CD14-positive monocyte (primary cell): Measurements from ENCODE around the gene MRPS2. TPM values are rescaled to one million over a fixed set of nuclear protein-coding genes. Genes with fewer than 3 reads are reported as not detected.

Experiments
- DNase-seq, 3 donors: peaks; one replicate each; pipeline ENCODE4 v3.0.0-alpha.2; 2011 to 2022
- H2AFZ ChIP-seq: 2 replicates; pipeline ENCODE4 v1.6.0; 2012; ENCODE audit warnings: mild to moderate bottlenecking, low read depth, low read length, inconsistent platforms; ENCODE audit not compliant: insufficient read depth, poor library complexity, severe bottlenecking
- H3K27ac ChIP-seq, 2 donors: 1 replicate in 1 of 2; 2 replicates in 1 of 2; pipeline ENCODE4 v1.5.1; 2012 to 2013; ENCODE audit warnings: low read length in 2 of 2, control low read depth in 1 of 2, inconsistent platforms in 1 of 2, low read depth in 1 of 2, mild to moderate bottlenecking in 1 of 2
- H3K27me3 ChIP-seq, 2 donors: one replicate each; pipeline versions ENCODE4 v1.6.0 to v1.6.1; 2011 to 2013; ENCODE audit warnings: low read length in 2 of 2; ENCODE audit not compliant: control insufficient read depth in 2 of 2, insufficient read depth in 2 of 2
- H3K36me3 ChIP-seq, 2 donors: replicated peaks in 1 of 2; 1 replicate in 1 of 2; 2 replicates in 1 of 2; pipeline versions ENCODE4 v1.5.1 to v1.6.1; 2012 to 2013; ENCODE audit warnings: low read length in 2 of 2, control low read depth in 1 of 2, inconsistent platforms in 1 of 2, mild to moderate bottlenecking in 1 of 2; ENCODE audit not compliant: insufficient read depth in 2 of 2, control insufficient read depth in 1 of 2
- H3K4me1 ChIP-seq, 2 donors: 1 replicate in 1 of 2; 2 replicates in 1 of 2; pipeline versions ENCODE4 v1.5.1 to v1.6.1; 2012 to 2013; ENCODE audit warnings: low read length in 2 of 2, control low read depth in 1 of 2, inconsistent platforms in 1 of 2, mild to moderate bottlenecking in 1 of 2, moderate library complexity in 1 of 2; ENCODE audit not compliant: insufficient read depth in 2 of 2, control insufficient read depth in 1 of 2
- H3K4me2 ChIP-seq: replicated peaks from 2 replicates; pipeline ENCODE3; 2012; ENCODE audit warnings: low read length, moderate library complexity, mild to moderate bottlenecking; ENCODE audit not compliant: poor library complexity, severe bottlenecking; ENCODE audit errors: extremely low read depth
- H3K4me3 ChIP-seq, 3 experiments: fragments of 200-600 bp in 1 of 3; sonication (generic) in 1 of 3; replicated peaks in 1 of 3; 1 replicate in 2 of 3; 2 replicates in 1 of 3; pipeline ENCODE4 v1.5.1; 2011 to 2013; ENCODE audit warnings: low read length in 3 of 3, mild to moderate bottlenecking in 3 of 3, control low read depth in 2 of 3, low read depth in 2 of 3, inconsistent platforms in 1 of 3, moderate library complexity in 1 of 3
- H3K79me2 ChIP-seq: 2 replicates; pipeline ENCODE4 v1.6.0; 2012; ENCODE audit warnings: mild to moderate bottlenecking, control low read depth, inconsistent platforms, low read length, moderate library complexity; ENCODE audit not compliant: insufficient read depth
- H3K9ac ChIP-seq: 2 replicates; pipeline ENCODE4 v1.6.0; 2017; ENCODE audit warnings: low read length, mild to moderate bottlenecking; ENCODE audit not compliant: insufficient read depth, poor library complexity, severe bottlenecking
- H3K9me3 ChIP-seq, 2 donors: replicated peaks in 1 of 2; 1 replicate in 1 of 2; 2 replicates in 1 of 2; pipeline versions ENCODE4 v1.5.1 to v1.6.1; 2012 to 2013; ENCODE audit warnings: low read length in 2 of 2, control low read depth in 1 of 2; ENCODE audit not compliant: control insufficient read depth in 1 of 2, insufficient read depth in 1 of 2
- H4K20me1 ChIP-seq: 2 replicates; pipeline ENCODE4 v1.6.0; 2012; ENCODE audit warnings: mild to moderate bottlenecking, low read length, control low read depth, moderate library complexity; ENCODE audit not compliant: insufficient read depth
- H3K27ac Mint-ChIP-seq, 7 donors: one replicate each; pipeline ENCODE4 v1.8.0; 2020; ENCODE audit warnings: mild to moderate bottlenecking in 7 of 7, mixed read lengths in 7 of 7, moderate library complexity in 6 of 7, inconsistent platforms in 2 of 7
- H3K27me3 Mint-ChIP-seq, 3 donors: one replicate each; pipeline ENCODE4 v1.8.0; 2021 to 2022; ENCODE audit warnings: low read depth in 3 of 3, mild to moderate bottlenecking in 3 of 3, mixed read lengths in 3 of 3, moderate library complexity in 3 of 3, inconsistent platforms in 1 of 3
- H3K36me3 Mint-ChIP-seq, 2 donors: one replicate each; pipeline ENCODE4 v1.8.0; 2020; ENCODE audit warnings: mixed read lengths in 2 of 2, inconsistent platforms in 1 of 2, mild to moderate bottlenecking in 1 of 2
- H3K4me1 Mint-ChIP-seq: one replicate; pipeline ENCODE4 v1.8.0; 2020; ENCODE audit warnings: mild to moderate bottlenecking, mixed read lengths
- H3K4me3 Mint-ChIP-seq, 2 donors: one replicate each; pipeline ENCODE4 v1.8.0; 2020; ENCODE audit warnings: mild to moderate bottlenecking in 2 of 2, mixed read lengths in 2 of 2, moderate library complexity in 1 of 2
- H3K9me3 Mint-ChIP-seq, 7 donors: one replicate each; pipeline ENCODE4 v1.8.0; 2020 to 2022; ENCODE audit warnings: mixed read lengths in 7 of 7, mild to moderate bottlenecking in 6 of 7, moderate library complexity in 6 of 7, inconsistent platforms in 2 of 7
- WGBS: methylation state at CpG from one replicate; pipeline ENCODE4 v1.1.5; 2013; ENCODE audit warnings: missing lambda C conversion rate; ENCODE audit not compliant: insufficient coverage; 5-methylcytosine and 5-hydroxymethylcytosine counted together
- intact Hi-C, 2 donors: fragments of 100-400 bp; cut with micrococcal nuclease; formaldehyde crosslinking; loops; one replicate each; pipeline versions ENCODE4 v1.15.0 to v1.15.1; 2023
- polyA plus RNA-seq, 3 donors: library from polyadenylated mRNA; depleted of rRNA in 1 of 3; unstranded in 2 of 3; stranded (reverse) in 1 of 3; fragments of 300-500 nt in 2 of 3; fragments of >200 nt in 1 of 3; fragmentation: Illumina TruSeq in 2 of 3; gene quantifications; 1 replicate in 2 of 3; 2 replicates in 1 of 3; pipeline ENCODE4 v1.2.3, GENCODE V29; 2012 to 2021
- TF ChIP-seq, protein P1 (sequence below): fragments of 200-600 bp; IDR thresholded peaks from one replicate; pipeline ENCODE4 v1.8.0; 2022; ENCODE audit warnings: antibody characterized with exemption, mild to moderate bottlenecking

The MRPS2 gene
- polyA plus RNA-seq, 3 donors: 27.9 to 54.4 (median 30.2) TPM

DNA sequence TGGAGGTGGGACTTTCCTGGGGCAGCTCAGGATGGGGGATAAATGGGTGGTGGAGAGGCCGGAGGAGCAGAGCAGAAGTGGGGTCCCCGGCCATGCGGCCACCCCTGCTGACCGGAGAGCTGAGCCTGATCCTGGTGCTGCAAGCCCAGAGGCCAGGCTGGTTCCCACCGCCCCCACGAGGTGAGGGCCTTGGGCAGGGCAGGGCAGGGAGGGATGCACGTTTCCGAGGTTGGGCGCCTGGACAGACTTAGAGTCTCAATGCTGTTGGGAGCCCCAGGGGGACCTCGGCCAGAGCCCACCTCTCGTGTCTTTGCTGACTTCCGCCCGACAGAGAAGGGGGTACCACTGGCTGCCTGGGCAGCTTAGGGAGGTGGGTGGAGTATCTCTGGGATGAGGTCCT, 51.0 kb downstream of the MRPS2 start:
- Mint-ChIP-seq H3K27ac (no peak overlapping the region), H3K4me3 (no peak overlapping the region), H3K36me3 (no peaks in the 10 kb centered on the region), H3K4me1 (no peaks in the 10 kb centered on the region), H3K27me3 (peaks cover 0 to 5% (median 2%) of the 10 kb centered on the region in 3 donors), H3K9me3 (peaks cover 0 to 3% (median 0%) of the 10 kb centered on the region in 7 donors)
- no peaks in the 10 kb centered on the region for H3K27me3 ChIP-seq
- no peaks in the 10 kb centered on the region for H3K79me2 ChIP-seq
- DNase-seq: no peak
- no peaks in the 10 kb centered on the region for H3K4me1 ChIP-seq
- no peaks in the 10 kb centered on the region for H3K9me3 ChIP-seq
- H2AFZ ChIP-seq: no peak overlapping the region
- H3K9ac ChIP-seq: no peak overlapping the region
- no peaks in the 10 kb centered on the region for H3K36me3 ChIP-seq
- no peak overlapping the region for H3K4me3 ChIP-seq
- H4K20me1 ChIP-seq: no peaks in the 10 kb centered on the region
- intact Hi-C loops: no loop called here
- no peak overlapping the region for H3K4me2 ChIP-seq
- TF ChIP-seq, protein P1, sequence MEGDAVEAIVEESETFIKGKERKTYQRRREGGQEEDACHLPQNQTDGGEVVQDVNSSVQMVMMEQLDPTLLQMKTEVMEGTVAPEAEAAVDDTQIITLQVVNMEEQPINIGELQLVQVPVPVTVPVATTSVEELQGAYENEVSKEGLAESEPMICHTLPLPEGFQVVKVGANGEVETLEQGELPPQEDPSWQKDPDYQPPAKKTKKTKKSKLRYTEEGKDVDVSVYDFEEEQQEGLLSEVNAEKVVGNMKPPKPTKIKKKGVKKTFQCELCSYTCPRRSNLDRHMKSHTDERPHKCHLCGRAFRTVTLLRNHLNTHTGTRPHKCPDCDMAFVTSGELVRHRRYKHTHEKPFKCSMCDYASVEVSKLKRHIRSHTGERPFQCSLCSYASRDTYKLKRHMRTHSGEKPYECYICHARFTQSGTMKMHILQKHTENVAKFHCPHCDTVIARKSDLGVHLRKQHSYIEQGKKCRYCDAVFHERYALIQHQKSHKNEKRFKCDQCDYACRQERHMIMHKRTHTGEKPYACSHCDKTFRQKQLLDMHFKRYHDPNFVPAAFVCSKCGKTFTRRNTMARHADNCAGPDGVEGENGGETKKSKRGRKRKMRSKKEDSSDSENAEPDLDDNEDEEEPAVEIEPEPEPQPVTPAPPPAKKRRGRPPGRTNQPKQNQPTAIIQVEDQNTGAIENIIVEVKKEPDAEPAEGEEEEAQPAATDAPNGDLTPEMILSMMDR: no peak
- H3K27ac ChIP-seq: no peak overlapping the region
- 97% methylated on average over 13 of the region's 13 CpGs for WGBS

DNA sequence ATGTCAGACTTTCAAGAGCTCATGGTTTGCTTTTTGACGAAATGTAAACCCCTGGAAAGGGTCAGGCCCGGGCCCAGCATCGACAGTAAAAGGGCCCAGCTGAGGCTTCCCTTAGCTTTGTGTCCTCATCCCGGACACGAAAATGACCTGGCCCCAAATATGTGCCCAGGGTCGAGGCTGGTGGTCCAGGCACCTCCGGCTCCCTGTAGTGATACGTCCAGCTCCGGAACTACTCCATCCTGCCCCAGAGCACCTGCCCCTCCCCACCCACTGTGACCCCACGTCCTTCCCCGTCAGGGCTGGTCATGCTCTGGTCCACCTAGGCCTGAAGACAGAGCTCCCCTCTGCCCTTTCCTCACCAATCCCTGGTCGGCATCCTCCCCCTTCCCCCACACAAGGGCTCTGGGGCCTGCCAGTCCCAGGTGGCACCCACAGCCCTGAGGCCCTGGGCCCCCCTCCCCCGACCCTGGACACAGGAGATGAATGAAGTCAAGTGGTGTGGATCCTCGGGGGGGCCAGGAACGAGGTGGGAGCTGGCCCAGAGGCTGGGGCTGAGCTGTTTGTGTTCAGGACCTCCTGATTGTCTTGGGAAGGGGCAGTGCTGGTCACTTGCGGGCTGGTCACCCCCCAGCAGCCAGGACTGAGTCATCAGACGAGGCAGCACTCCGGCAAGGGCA, 51.7 kb downstream of the MRPS2 start:
- TF ChIP-seq, protein P1: no peak
- H3K36me3 ChIP-seq: no peaks in the 10 kb centered on the region
- no peaks in the 10 kb centered on the region for H3K79me2 ChIP-seq
- no peak overlapping the region for H3K27ac ChIP-seq
- DNase-seq: no peak
- no peak overlapping the region for H2AFZ ChIP-seq
- intact Hi-C loops: no loop called here
- no peak overlapping the region for H3K4me2 ChIP-seq
- H3K9ac ChIP-seq: no peak overlapping the region
- H3K4me3 Mint-ChIP-seq: no peak overlapping the region
- 87% methylated on average over 12 of the region's 18 CpGs for WGBS
- H3K27me3 ChIP-seq: no peaks in the 10 kb centered on the region
- no peak overlapping the region for H3K4me3 ChIP-seq
- peaks cover 0 to 5% (median 2%) of the 10 kb centered on the region in 3 donors for H3K27me3 Mint-ChIP-seq
- H4K20me1 ChIP-seq: no peaks in the 10 kb centered on the region
- no peaks in the 10 kb centered on the region for H3K36me3 Mint-ChIP-seq
- H3K27ac Mint-ChIP-seq: no peak overlapping the region
- H3K9me3 ChIP-seq: no peaks in the 10 kb centered on the region
- no peaks in the 10 kb centered on the region for H3K4me1 Mint-ChIP-seq
- H3K4me1 ChIP-seq: no peaks in the 10 kb centered on the region
- peaks cover 0 to 3% (median 0%) of the 10 kb centered on the region in 7 donors for H3K9me3 Mint-ChIP-seq
